ENCODE results near the gene ZNF282. TPM values are rescaled to one million over a fixed set of nuclear protein-coding genes. Genes with fewer than 3 reads are reported as not detected.

ZNF282 gene
- total RNA-seq, 1 experiment from 2014 or later: 44.0 TPM

- CTCF ChIA-PET: no interaction called here
- H3K27me3 Mint-ChIP-seq (ENCODE audit: insufficient read depth, unreplicated experiment): no peaks in the 10 kb centered on the region
- no TSS peak for BruUV-seq (replicated peaks)
Measured at GRCh38 chr7:149188213-149188612, 7.1 kb upstream of the ZNF282 start.

DNA sequence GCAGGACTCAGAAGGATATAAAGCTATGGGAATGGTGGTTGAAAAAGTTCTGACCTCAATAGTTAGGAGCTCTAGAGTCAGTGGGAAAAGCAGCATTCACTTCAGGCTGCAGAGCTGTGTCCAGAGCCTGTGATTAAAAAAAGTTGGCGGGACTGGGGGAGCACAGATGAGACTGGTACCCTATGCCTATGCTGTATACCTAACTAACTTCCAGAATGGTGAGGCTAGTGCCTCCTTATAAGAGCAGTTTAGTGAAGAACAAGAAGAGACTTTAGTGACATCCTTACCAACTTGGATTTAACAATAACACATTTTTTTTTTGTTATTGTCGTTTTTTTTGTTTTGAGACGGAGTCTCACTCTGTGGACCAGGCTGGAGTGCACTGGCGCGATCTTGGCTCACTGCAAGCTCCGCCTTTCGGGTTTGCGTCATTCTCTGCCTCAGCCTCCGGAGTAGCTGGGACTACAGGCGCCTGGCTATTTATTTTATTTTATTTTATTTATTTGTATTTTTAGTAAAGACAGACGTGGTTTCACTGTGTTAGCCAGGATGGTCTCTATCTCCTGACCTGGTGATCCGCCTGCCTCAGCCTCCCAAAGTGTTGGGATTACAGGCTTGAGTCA lies 6.6 kb upstream of the ZNF282 start:
- no TSS peak for BruUV-seq (replicated peaks)
- H3K36me3 ChIP-seq (ENCODE audit: control insufficient read depth, insufficient read depth, low read length): no peaks in the 10 kb centered on the region

More at GRCh38 chr7:149188213-149188612, 7.1 kb upstream of the ZNF282 start:
- intact Hi-C loops (cut with micrococcal nuclease; ENCODE audit: unreplicated experiment): no loop called here
- no peak overlapping the region for H3K4me3 Mint-ChIP-seq (ENCODE audit: unreplicated experiment)
- no peak for DNase-seq
- Histone ChIP-seq H3K4me3 (ENCODE audit: low read depth, low read length) (no peak overlapping the region), H3K4me1 (no peaks in the 10 kb centered on the region), H3K9me3 (no peaks in the 10 kb centered on the region), H3K27me3 (replicated peaks; ENCODE audit: control insufficient read depth, insufficient read depth, low read length) (no peaks in the 10 kb centered on the region), H3K36me3 (ENCODE audit: control insufficient read depth, insufficient read depth, low read length) (no peaks in the 10 kb centered on the region)
- peaks cover 5% of the 10 kb centered on the region for H3K36me3 Mint-ChIP-seq (ENCODE audit: insufficient read depth, unreplicated experiment)
- TF ChIP-seq CTCF (IDR thresholded peaks at IDR 0.05; ENCODE audit: insufficient read depth in 1 of 2, low read depth in 1 of 2, low read length in 1 of 2, severe bottlenecking in 1 of 2, unreplicated experiment in 1 of 2): no peak
- H3K9me3 Mint-ChIP-seq (ENCODE audit: unreplicated experiment): no peaks in the 10 kb centered on the region
- H3K27ac Mint-ChIP-seq (ENCODE audit: unreplicated experiment): no peak overlapping the region
- POLR2A ChIA-PET: no interaction called here
- H3K4me1 Mint-ChIP-seq (ENCODE audit: low read depth, unreplicated experiment): no peaks in the 10 kb centered on the region

DNA sequence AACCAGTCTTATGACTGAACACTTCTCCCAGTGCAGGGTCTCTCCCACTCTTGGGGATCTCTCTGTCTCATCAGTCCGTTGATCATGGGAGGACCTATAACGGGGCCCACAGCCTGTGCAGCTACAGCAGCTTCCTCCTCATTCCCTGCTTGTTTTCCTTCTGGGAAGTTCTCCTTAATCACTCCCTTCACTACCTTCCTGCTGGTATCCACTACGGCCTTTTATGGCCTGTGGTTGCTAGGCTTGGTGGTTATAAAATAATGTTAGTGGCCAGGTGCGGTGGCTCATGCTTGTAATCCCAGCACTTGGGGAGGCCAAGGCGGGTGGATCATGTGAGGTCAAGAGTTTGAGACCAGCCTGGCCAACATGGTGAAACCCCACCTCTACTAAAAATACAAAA lies 3.5 kb upstream of the ZNF282 start:
- no peak overlapping the region for H3K4me3 ChIP-seq (ENCODE audit: low read depth, low read length)
- Mint-ChIP-seq H3K4me3 (ENCODE audit: unreplicated experiment) (no peak overlapping the region), H3K36me3 (ENCODE audit: insufficient read depth, unreplicated experiment) (peaks cover 5% of the 10 kb centered on the region), H3K27me3 (ENCODE audit: insufficient read depth, unreplicated experiment) (no peaks in the 10 kb centered on the region), H3K4me1 (ENCODE audit: low read depth, unreplicated experiment) (no peaks in the 10 kb centered on the region), H3K9me3 (ENCODE audit: unreplicated experiment) (no peaks in the 10 kb centered on the region), H3K27ac (ENCODE audit: unreplicated experiment) (no peak overlapping the region)
- POLR2A ChIA-PET: no interaction called here
- TF ChIP-seq CTCF (IDR thresholded peaks at IDR 0.05; ENCODE audit: insufficient read depth in 1 of 2, low read depth in 1 of 2, low read length in 1 of 2, severe bottlenecking in 1 of 2, unreplicated experiment in 1 of 2): no peak
- no peak for DNase-seq
- no peaks in the 10 kb centered on the region; the same call in 1 of the 2 replicates for H3K4me1 ChIP-seq
- BruUV-seq (replicated peaks): no TSS peak
- intact Hi-C loops (cut with micrococcal nuclease; ENCODE audit: unreplicated experiment): no loop called here
- no peaks in the 10 kb centered on the region for H3K9me3 ChIP-seq
- CTCF ChIA-PET: no interaction called here
- no peaks in the 10 kb centered on the region for H3K36me3 ChIP-seq (ENCODE audit: control insufficient read depth, insufficient read depth, low read length)
- no peaks in the 10 kb centered on the region for H3K27me3 ChIP-seq (replicated peaks; ENCODE audit: control insufficient read depth, insufficient read depth, low read length)

More for the DNA sequence above, 6.6 kb upstream of the ZNF282 start:
- ChIA-PET POLR2A (no interaction called here), CTCF (no interaction called here)
- no peak for DNase-seq
- intact Hi-C loops (cut with micrococcal nuclease; ENCODE audit: unreplicated experiment): no loop called here
- Histone ChIP-seq H3K9me3 (no peaks in the 10 kb centered on the region), H3K4me1 (no peaks in the 10 kb centered on the region), H3K4me3 (ENCODE audit: low read depth, low read length) (no peak overlapping the region), H3K27me3 (replicated peaks; ENCODE audit: control insufficient read depth, insufficient read depth, low read length) (no peaks in the 10 kb centered on the region)
- Mint-ChIP-seq H3K27ac (ENCODE audit: unreplicated experiment) (no peak overlapping the region), H3K4me3 (ENCODE audit: unreplicated experiment) (no peak overlapping the region), H3K9me3 (ENCODE audit: unreplicated experiment) (no peaks in the 10 kb centered on the region), H3K27me3 (ENCODE audit: insufficient read depth, unreplicated experiment) (no peaks in the 10 kb centered on the region), H3K4me1 (ENCODE audit: low read depth, unreplicated experiment) (no peaks in the 10 kb centered on the region), H3K36me3 (ENCODE audit: insufficient read depth, unreplicated experiment) (peaks cover 5% of the 10 kb centered on the region)
- no peak for TF ChIP-seq CTCF (IDR thresholded peaks at IDR 0.05; ENCODE audit: insufficient read depth in 1 of 2, low read depth in 1 of 2, low read length in 1 of 2, severe bottlenecking in 1 of 2, unreplicated experiment in 1 of 2)

Measured in Caco-2 (cell line).